GM13976 (cell line): Measurements from ENCODE around the gene B3GALT4.
"Not testable (repeated sequence)": the region's sequence is repeated elsewhere in the genome, so short reads cannot be mapped to it uniquely, and the experiment has no call there.

Experiments used
- DNase-seq: peaks from one replicate; pipeline ENCODE4 v3.0.0; 2012; ENCODE audit warnings: low spot score
- CTCF ChIP-seq: IDR thresholded peaks from 2 replicates; pipeline ENCODE4 v1.5.1; 2012; ENCODE audit warnings: borderline replicate concordance, mild to moderate bottlenecking; ENCODE audit not compliant: insufficient read depth; ENCODE audit errors: extremely low read depth, missing control alignments, control extremely low read depth
- in situ Hi-C: fragments of 300-500 bp; cut with MboI; formaldehyde crosslinking; loops from one replicate; pipeline ENCODE4 v1.12.0; 2022; ENCODE audit warnings: low sequenced_read_pairs, mixed read lengths, inconsistent platforms; ENCODE audit not compliant: unreplicated experiment

B3GALT4 gene

GRCh38 chr6:33271468-33272274, 5.3 kb upstream of the B3GALT4 start, which contains the start of the genes RPS18 and VPS52:
Gene RPS18, plus strand, starts transcription at chr6:33272075. Its CDS starts 45 bp downstream, at chr6:33272120.
Gene VPS52, minus strand, starts transcription at chr6:33271876. Its CDS starts 201 bp downstream, at chr6:33271675.
- TF ChIP-seq CTCF, result no peak
- in situ Hi-C loops, result no loop called here
- DNase-seq, result peak; percentile 94

- in situ Hi-C loops, result no loop called here
- TF ChIP-seq CTCF, result no peak
- no peak for DNase-seq
Observed at GRCh38 chr6:33272275-33273128, 4.4 kb upstream of the B3GALT4 start.

DNA sequence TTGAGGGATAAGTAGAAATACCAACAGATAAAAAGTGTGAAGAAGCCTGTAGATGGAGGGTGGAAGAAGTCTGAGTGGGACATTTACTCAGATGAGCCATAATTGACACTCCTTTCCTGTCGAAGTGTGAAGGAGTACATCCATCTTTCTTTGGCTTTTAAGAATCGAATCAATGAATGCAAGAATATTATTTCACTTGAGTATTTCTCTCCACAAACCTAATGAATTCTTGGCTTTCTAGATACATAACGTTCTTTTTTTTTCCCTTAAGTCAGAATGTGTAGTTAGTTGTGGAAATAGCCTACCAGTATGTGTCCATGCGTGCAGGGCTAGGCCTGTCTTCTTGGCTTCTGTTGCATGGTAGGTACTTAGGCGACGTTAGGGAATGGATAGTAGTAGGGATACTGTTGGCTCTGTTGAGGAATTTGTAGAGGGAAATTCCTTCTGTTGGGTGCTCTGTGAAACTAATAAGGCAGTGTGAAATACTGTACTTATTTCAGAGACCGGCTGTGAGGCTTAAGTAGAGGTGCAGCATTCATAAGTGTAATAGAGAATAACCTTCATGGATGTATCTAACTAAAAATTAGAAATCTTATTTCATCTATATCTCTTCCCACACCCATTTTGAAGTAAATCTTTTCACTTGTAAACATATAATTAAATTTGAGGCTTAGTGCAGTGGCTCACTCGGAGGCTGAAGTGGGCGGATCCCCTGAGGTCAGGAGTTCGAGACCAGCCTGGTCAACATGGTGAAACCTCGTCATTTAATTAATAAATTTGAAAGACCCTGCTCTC, 3.6 kb upstream of the B3GALT4 start:
- TF ChIP-seq CTCF, result no peak
- in situ Hi-C loops, result no loop called here
- no peak for DNase-seq

DNA sequence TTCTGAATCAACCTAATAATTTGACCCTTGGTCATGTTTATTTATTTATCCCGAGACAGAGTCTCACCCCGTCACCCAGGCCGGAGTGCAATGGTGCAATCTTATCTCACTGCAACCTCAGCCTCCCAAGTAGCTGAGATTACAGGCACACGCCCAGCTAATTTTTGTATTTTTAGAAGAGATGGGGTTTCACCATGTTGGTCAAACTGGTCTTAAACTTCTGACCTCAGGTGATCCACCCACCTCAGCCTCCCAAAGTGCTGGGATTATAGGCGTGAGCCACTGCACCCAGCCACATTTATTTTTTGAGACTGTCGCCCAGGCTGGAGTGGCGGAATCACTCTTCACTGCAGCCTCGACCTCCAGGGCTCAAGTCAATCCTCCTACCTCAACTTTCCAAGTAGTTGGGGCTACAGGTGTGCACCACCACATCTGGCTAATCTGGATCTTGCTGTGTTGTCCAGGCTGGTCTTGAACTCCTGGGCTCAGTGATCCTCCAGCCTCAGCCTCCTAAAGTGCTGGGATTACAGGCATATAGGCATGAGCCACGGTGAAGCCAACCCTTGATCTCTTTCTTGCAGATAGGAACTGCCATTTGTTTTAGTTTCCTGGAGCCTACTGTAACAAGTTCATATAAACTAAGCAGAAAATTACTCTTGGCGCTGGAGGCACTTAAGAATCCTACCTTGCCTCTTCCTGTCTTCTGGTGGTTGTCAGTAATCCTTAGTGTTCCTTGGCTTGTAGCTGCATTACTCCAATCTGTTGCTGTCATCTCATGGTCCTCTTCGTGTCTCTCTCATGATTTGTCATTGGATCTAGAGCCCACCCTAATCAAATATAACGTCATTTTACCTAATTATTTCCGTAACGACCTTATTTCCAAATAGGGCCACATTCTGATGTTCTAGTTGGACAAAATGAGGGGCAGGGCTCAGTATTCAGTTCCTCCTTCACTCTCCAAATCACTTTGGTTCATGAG, 2.7 kb upstream of the B3GALT4 start:
- in situ Hi-C loops, result no loop called here
- no peak for TF ChIP-seq CTCF
- no peak for DNase-seq

- in situ Hi-C loops, DNase-seq: not testable (repeated sequence)
Observed at GRCh38 chr6:33275795-33276580, 935 bp upstream of the B3GALT4 start.

DNA sequence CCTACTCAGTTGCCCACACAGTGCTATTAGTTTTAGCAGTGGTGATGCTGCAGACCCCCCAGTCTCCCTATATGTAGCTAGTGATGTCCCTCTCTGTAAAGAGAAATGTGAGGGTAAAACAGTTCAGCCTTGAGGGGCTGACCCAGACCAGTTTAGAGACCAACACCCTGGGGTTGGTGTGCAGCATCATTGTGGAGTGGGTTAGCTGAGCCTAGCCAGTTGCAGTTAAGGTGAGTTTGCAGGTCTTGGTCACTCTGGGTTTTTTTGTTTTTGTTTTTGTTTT, 401 bp upstream of the B3GALT4 start:
- no peak for TF ChIP-seq CTCF
- no peak for DNase-seq
- in situ Hi-C loops, result no loop called here
